GM12878 (cell line): ENCODE results near the gene SH3D19. TPM values are rescaled to one million over a fixed set of nuclear protein-coding genes. Genes with fewer than 3 reads are reported as not detected.

Experiments used
- ATAC-seq: fragments of 200-7000 bp; cut with Tn5 transposase; 3 replicates; pipeline ENCODE4 v1.9.1; 2020; ENCODE audit warnings: mild to moderate bottlenecking, moderate library complexity
- BruUV-seq: library from RNA; stranded (reverse); fragments of 400-500 nt; replicated peaks from 2 replicates; lab custom pipeline; 2021; lab: Mats Ljungman, UMichigan
- CTCF ChIA-PET: fragments of 300-600 bp; sonication (Branson Sonifier 250); formaldehyde crosslinking; extraction: SDS; loops from one replicate; lab custom pipeline; 2021; ENCODE audit warnings: inconsistent platforms; lab: Yijun Ruan, JAX
- POLR2A ChIA-PET: fragments of 350-600 bp; formaldehyde crosslinking; extraction: SDS; loops from one replicate; lab custom pipeline; 2021; ENCODE audit warnings: inconsistent platforms; lab: Charles Lee
- RAD21 ChIA-PET: fragments of 300-600 bp; sonication (Branson Sonifier 250); formaldehyde crosslinking; loops from one replicate; lab custom pipeline; 2023; ENCODE audit warnings: antibody characterized with exemption; ENCODE audit not compliant: unreplicated experiment; lab: Charles Lee
- SMC1A ChIA-PET: fragments of 300-600 bp; sonication (Branson Sonifier 250); formaldehyde crosslinking; loops from one replicate; lab custom pipeline; 2023; ENCODE audit not compliant: unreplicated experiment, uncharacterized antibody; lab: Charles Lee
- DNase-seq: peaks from one replicate; pipeline ENCODE4 v3.0.0-alpha.2; 2011; ENCODE audit warnings: low read depth, low spot score
- FAIRE-seq: peaks from 3 replicates; lab custom pipeline; 2011; peaks lifted over from hg19 to GRCh38; lab: Jason Lieb, UNC
- H2AFZ ChIP-seq: 2 replicates; pipeline ENCODE4 v1.6.0; 2011; ENCODE audit warnings: low read depth, low read length, control low read depth; ENCODE audit not compliant: control insufficient read depth
- H3K27ac ChIP-seq: 2 replicates; pipeline ENCODE4 v1.5.1; 2011; ENCODE audit warnings: control low read depth; ENCODE audit not compliant: control insufficient read depth, insufficient read depth
- H3K27me3 ChIP-seq, 2 experiments: replicated peaks in 1 of 2; 2 replicates each; pipeline versions ENCODE4 v1.6.0 to v1.6.1; 2011; ENCODE audit warnings: low read length in 1 of 2; ENCODE audit not compliant: control insufficient read depth in 2 of 2, insufficient read depth in 2 of 2
- H3K36me3 ChIP-seq, 2 experiments: 2 replicates each; pipeline ENCODE4 v1.5.1; 2011; ENCODE audit warnings: low read length in 1 of 2; ENCODE audit not compliant: control insufficient read depth in 2 of 2, insufficient read depth in 2 of 2
- H3K4me1 ChIP-seq: 2 replicates; pipeline ENCODE4 v1.6.1; 2011; ENCODE audit warnings: mild to moderate bottlenecking, low read length, moderate library complexity, mixed read lengths; ENCODE audit not compliant: control insufficient read depth, insufficient read depth
- H3K4me2 ChIP-seq: 2 replicates; pipeline ENCODE4 v1.6.0; 2011; ENCODE audit warnings: control low read depth; ENCODE audit not compliant: control insufficient read depth, insufficient read depth
- H3K4me3 ChIP-seq: fragments of 200-600 bp; sonication (generic); 2 replicates; pipeline ENCODE4 v1.5.1; 2016
- H3K79me2 ChIP-seq: 2 replicates; pipeline ENCODE4 v1.6.0; 2011; ENCODE audit warnings: low read length; ENCODE audit not compliant: control insufficient read depth, insufficient read depth
- H3K9ac ChIP-seq: 2 replicates; pipeline ENCODE4 v1.8.0; 2011; ENCODE audit warnings: low read length, control low read depth, mixed read lengths; ENCODE audit not compliant: control insufficient read depth, insufficient read depth
- H3K9me3 ChIP-seq: replicated peaks from 3 replicates; pipeline ENCODE4 v1.5.1; 2011; ENCODE audit warnings: mild to moderate bottlenecking, low read length; ENCODE audit not compliant: control insufficient read depth, insufficient read depth
- H4K20me1 ChIP-seq: 2 replicates; pipeline ENCODE4 v1.6.0; 2011; ENCODE audit not compliant: control insufficient read depth, insufficient read depth
- CEBPB ChIP-seq, 2 experiments: fragments of 150-350 bp in 1 of 2; IDR thresholded peaks; 2 replicates each; pipeline ENCODE4 v1.6.1; 2012 to 2014; ENCODE audit warnings: low read depth in 2 of 2, low read length in 2 of 2, borderline replicate concordance in 1 of 2, inconsistent platforms in 1 of 2
- IRF3 ChIP-seq: fragments of 450-650 bp; IDR thresholded peaks from 2 replicates; pipeline ENCODE4 v1.6.1; 2014; ENCODE audit warnings: mild to moderate bottlenecking
- IRF5 ChIP-seq: fragments of 450-650 bp; IDR thresholded peaks from 2 replicates; pipeline ENCODE4 v1.6.1; 2017; ENCODE audit warnings: borderline replicate concordance
- NFYA ChIP-seq: IDR thresholded peaks from 2 replicates; pipeline ENCODE4 v1.6.1; 2011; ENCODE audit warnings: low read depth, mild to moderate bottlenecking, low read length, improper control_type of control experiment, borderline replicate concordance
- PAX8 ChIP-seq: fragments of 450-650 bp; IDR thresholded peaks from 2 replicates; pipeline ENCODE4 v1.6.1; 2017; ENCODE audit warnings: mild to moderate bottlenecking, moderate library complexity
- PML ChIP-seq: IDR thresholded peaks from 2 replicates; pipeline ENCODE4 v1.6.1; 2012; ENCODE audit warnings: low read length, inconsistent platforms
- POLR2A ChIP-seq: IDR thresholded peaks from 2 replicates; pipeline ENCODE4 v1.6.1; 2011; ENCODE audit warnings: low read depth, mild to moderate bottlenecking, low read length
- POU2F2 ChIP-seq: IDR thresholded peaks from 3 replicates; pipeline ENCODE4 v1.6.1; 2011; ENCODE audit warnings: low read depth, mild to moderate bottlenecking, low read length, borderline replicate concordance
- SMC3 ChIP-seq: IDR thresholded peaks from 2 replicates; pipeline ENCODE4 v1.6.1; 2011; ENCODE audit warnings: low read length, improper control_type of control experiment, borderline replicate concordance
- SRF ChIP-seq, 2 experiments: IDR thresholded peaks; 2 replicates each; pipeline ENCODE4 v1.6.1; 2011; ENCODE audit warnings: low read depth in 2 of 2, low read length in 2 of 2, mild to moderate bottlenecking in 1 of 2, moderate library complexity in 1 of 2
- TCF12 ChIP-seq: IDR thresholded peaks from 2 replicates; pipeline ENCODE4 v1.6.1; 2011; ENCODE audit warnings: low read depth, mild to moderate bottlenecking, low read length
- WRNIP1 ChIP-seq: IDR thresholded peaks from 2 replicates; pipeline ENCODE4 v1.6.1; 2011; ENCODE audit warnings: low read depth, low read length, improper control_type of control experiment, borderline replicate concordance
- WGBS: methylation state at CpG from one replicate; pipeline ENCODE4 v1.1.6; 2016; ENCODE audit warnings: low lambda C conversion rate; ENCODE audit not compliant: insufficient replicate concordance, insufficient coverage; ENCODE audit errors: missing lambda C conversion rate; 5-methylcytosine and 5-hydroxymethylcytosine counted together
- in situ Hi-C: fragments of 300-500 bp; cut with MboI; formaldehyde crosslinking; loops from 9 replicates; pipeline ENCODE4 v1.14.3; 2018; ENCODE audit warnings: mixed read lengths
- intact Hi-C: fragments of 100-400 bp; cut with micrococcal nuclease; formaldehyde crosslinking; loops from one replicate; pipeline ENCODE4 v1.14.2; 2022; ENCODE audit not compliant: unreplicated experiment
- polyA plus RNA-seq, 11 experiments: library from polyadenylated mRNA; depleted of rRNA in 4 of 11; unstranded in 6 of 11; stranded (reverse) in 5 of 11; fragments of >200 nt; fragmentation: Nextera tagmentation in 4 of 11; fragmentation: Illumina TruSeq in 1 of 11; extraction: Ambion mirVana in 4 of 11; extraction: Trizol in 1 of 11; gene quantifications; 1 replicate in 1 of 11; 2 replicates in 10 of 11; pipeline versions ENCODE4 v1.2.1 to v1.2.3, GENCODE V29; 2011 to 2016; ENCODE audit warnings: inconsistent platforms in 2 of 11, missing spikeins in 2 of 11, low read depth in 1 of 11
- total RNA-seq, 4 experiments: library from RNA; depleted of rRNA in 3 of 4; stranded (reverse); fragments of >200 nt in 3 of 4; fragmentation: Illumina TruSeq in 1 of 4; extraction: Trizol in 1 of 4; gene quantifications; 2 replicates each; pipeline versions ENCODE4 v1.2.1 to v1.2.3, GENCODE V29; 2013 to 2021

Gene SH3D19
- total and polyA plus RNA-seq, 10 of the 15 experiments (the other 5 are each of a cell fraction or from before 2014, with no cell fraction given), result 0.03 to 6.9 (median 0.33) TPM; not detected in 3

DNA sequence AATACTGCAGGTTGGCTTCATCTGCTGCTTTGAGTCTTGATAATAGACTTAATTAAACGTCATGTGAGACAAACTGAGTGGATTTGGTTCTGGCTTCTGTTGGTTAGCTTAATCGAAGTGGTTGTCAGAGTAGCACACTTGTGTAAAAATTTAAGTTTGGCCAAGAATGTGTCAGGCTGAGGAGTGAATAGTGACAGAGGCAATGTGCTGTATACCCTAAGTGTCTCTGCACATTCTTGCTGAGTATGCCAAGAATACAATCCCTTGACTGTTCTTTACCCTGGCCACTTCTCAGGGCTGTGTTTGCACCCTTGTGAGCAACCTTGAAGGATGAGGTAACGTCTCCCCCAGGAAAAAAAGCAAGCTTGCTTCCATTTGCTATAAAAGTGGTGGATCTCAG lies 211.1 kb downstream of the SH3D19 start:
- TF ChIP-seq POLR2A (peak; percentile 38; the same call in 1 of the 2 replicates), SMC3 (no peak)
- TF ChIP-seq, all 136 proteins: peak for 1
- no peak overlapping the region for H3K9ac ChIP-seq
- H2AFZ ChIP-seq, result no peak overlapping the region
- no peak overlapping the region for H3K4me3 ChIP-seq
- FAIRE-seq (no peak), ATAC-seq (no peak; the same call in 2 of the 3 replicates), DNase-seq (no peak)
- no peaks in the 10 kb centered on the region for H3K79me2 ChIP-seq
- ChIA-PET RAD21 (interaction anchor here (1.0 to 1.3 kb wide), 2 partner anchors 14 to 230 kb away, joined by 3 read pairs; partner anchors contain the start of gene RPS3A), SMC1A (interaction anchor here (1.2 to 1.4 kb wide), 2 partner anchors 9 to 100 kb away, joined by 5 to 7 read pairs; no protein-coding TSS in a partner anchor), CTCF (interaction anchor here (0.8 to 0.9 kb wide), 2 partner anchors 17 to 25 kb away, joined by 3 read pairs; no protein-coding TSS in a partner anchor), POLR2A (interaction anchor here (0.6 to 1.0 kb wide), 3 partner anchors 12 to 1293 kb away, joined by 3 to 4 read pairs (median 4); no protein-coding TSS in a partner anchor)
- no peaks in the 10 kb centered on the region for H3K9me3 ChIP-seq
- no peak overlapping the region for H3K27ac ChIP-seq
- peaks cover 2 to 3% of the 10 kb centered on the region in 2 experiments for H3K36me3 ChIP-seq
- no peak overlapping the region for H3K4me2 ChIP-seq
- H3K27me3 ChIP-seq, result no peaks in the 10 kb centered on the region
- 77% methylated on average over 3 of the region's 3 CpGs for WGBS
- no peaks in the 10 kb centered on the region for H4K20me1 ChIP-seq
- no TSS peak for BruUV-seq
- intact Hi-C loops (no loop called here), in situ Hi-C loops (loop anchor here (10.0 to 25.0 kb wide), 2 partner anchors 500 to 1673 kb away; partner anchors contain the start of genes ARFIP1 and TIGD4)
- H3K4me1 ChIP-seq, result no peaks in the 10 kb centered on the region

DNA sequence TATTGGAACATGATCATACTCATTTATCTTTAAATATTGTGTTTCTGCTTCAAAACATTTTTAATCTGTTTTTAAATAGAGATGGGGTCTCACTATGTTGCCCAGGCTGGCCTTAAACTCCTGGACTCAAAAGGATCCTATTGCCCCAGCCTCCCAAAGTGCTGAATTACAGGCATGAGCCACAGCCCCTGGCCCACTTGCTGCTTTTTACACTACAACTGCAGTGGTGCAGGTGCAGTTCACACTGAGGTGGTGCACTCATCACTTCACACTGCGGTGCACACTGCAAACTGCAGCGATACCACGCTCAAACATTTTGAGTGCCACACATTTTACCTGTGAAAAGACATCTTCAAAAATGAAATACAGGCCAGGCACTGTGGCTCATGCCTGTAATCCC lies 215.2 kb downstream of the SH3D19 start:
- Histone ChIP-seq H3K9ac (no peak overlapping the region), H3K4me3 (no peak overlapping the region), H3K27me3 (no peaks in the 10 kb centered on the region), H3K4me2 (no peak overlapping the region), H3K4me1 (no peaks in the 10 kb centered on the region), H3K27ac (no peak overlapping the region), H2AFZ (no peak overlapping the region), H3K36me3 (peaks cover 3 to 9% of the 10 kb centered on the region in 2 experiments), H4K20me1 (peaks cover 3% of the 10 kb centered on the region; the same call in 1 of the 2 replicates), H3K9me3 (no peaks in the 10 kb centered on the region), H3K79me2 (no peaks in the 10 kb centered on the region)
- no TSS peak for BruUV-seq
- in situ Hi-C loops, result loop anchor here (10.0 to 25.0 kb wide), 2 partner anchors 505 to 1677 kb away; partner anchors contain the start of genes ARFIP1 and TIGD4
- DNase-seq (no peak), ATAC-seq (no peak), FAIRE-seq (no peak)
- SMC1A ChIA-PET, result no interaction called here
- TF ChIP-seq TCF12 (no peak), POU2F2 (no peak), IRF5 (no peak), SRF (IDR thresholded peaks at IDR 0.05; ENCODE audit: low read depth in 2 of 2, low read length in 2 of 2) (no peak), WRNIP1 (no peak), PML (no peak), NFYA (no peak), PAX8 (no peak), IRF3 (no peak), CEBPB (IDR thresholded peaks at IDR 0.05; ENCODE audit: borderline replicate concordance in 1 of 2, low read depth in 2 of 2, low read length in 2 of 2) (no peak)
- WGBS, result 95% methylated on average over 3 of the region's 3 CpGs
- POLR2A ChIA-PET, result interaction anchor here (0.7 kb wide), 1 partner anchor 147 kb away, joined by 4 read pairs; no protein-coding TSS in a partner anchor
- RAD21 ChIA-PET, result interaction anchor here (0.6 kb wide), 1 partner anchor 52 kb away, joined by 3 read pairs; no protein-coding TSS in a partner anchor
- intact Hi-C loops, result no loop called here
- CTCF ChIA-PET, result interaction anchor here (0.6 kb wide), 1 partner anchor 367 kb away, joined by 3 read pairs; no protein-coding TSS in a partner anchor
